ENCODE measurements around the gene COL26A1.

GRCh38 chr7:101397243-101397642 is 34.6 kb downstream of the COL26A1 start:
- TF ChIP-seq CTCF (tag by site-specific recombination; IDR thresholded peaks at IDR 0.05) (no peak), ZNF626 (tag by site-specific recombination; IDR thresholded peaks at IDR 0.05) (no peak), ZNF701 (tag by site-specific recombination; IDR thresholded peaks at IDR 0.05) (no peak), SP2 (tag by site-specific recombination; IDR thresholded peaks at IDR 0.05) (no peak), ZNF362 (tag by site-specific recombination; IDR thresholded peaks at IDR 0.05) (no peak), ZNF600 (tag by site-specific recombination; IDR thresholded peaks at IDR 0.05) (no peak), ZNF580 (tag by site-specific recombination; IDR thresholded peaks at IDR 0.05) (no peak), ATF2 (tag by site-specific recombination; IDR thresholded peaks at IDR 0.05; ENCODE audit: low read depth) (no peak), REST (tag by site-specific recombination; IDR thresholded peaks at IDR 0.05) (no peak)
